Measurements from ENCODE around the gene KNDC1. TPM values are rescaled to one million over a fixed set of nuclear protein-coding genes. Genes with fewer than 3 reads are reported as not detected.

The KNDC1 gene
- total RNA-seq, 1 donor from 2014 or later: 20.3 TPM

DNA sequence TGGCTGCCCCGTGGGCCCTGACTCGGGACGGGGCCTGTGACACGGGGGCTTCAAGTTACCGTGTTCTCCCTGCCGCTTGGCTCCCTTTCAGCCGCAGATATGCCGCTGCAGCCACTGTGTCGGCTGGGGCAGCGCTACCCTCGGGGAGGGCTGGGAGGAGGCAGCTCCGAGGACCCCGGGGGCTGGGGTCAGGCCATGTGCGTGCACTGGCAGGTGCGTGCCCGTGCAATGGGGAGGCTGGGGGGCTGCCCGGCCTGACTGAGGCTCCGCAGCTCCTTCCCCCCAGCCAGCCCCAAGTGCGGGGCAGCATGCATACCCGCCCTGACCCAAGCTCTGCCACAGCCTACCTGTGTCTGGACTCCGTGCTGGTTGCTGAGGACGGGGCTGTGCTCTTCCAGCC lies 29.2 kb downstream of the KNDC1 start:
- Mint-ChIP-seq H3K4me3 (no peak overlapping the region), H3K36me3 (peaks cover 10% of the 10 kb centered on the region), H3K27ac (no peak overlapping the region), H3K4me1 (peaks cover 3% of the 10 kb centered on the region), H3K9me3 (peaks cover 21% of the 10 kb centered on the region), H3K27me3 (ENCODE audit: low read depth) (peaks cover 17% of the 10 kb centered on the region)
- TF ChIP-seq, protein P1, sequence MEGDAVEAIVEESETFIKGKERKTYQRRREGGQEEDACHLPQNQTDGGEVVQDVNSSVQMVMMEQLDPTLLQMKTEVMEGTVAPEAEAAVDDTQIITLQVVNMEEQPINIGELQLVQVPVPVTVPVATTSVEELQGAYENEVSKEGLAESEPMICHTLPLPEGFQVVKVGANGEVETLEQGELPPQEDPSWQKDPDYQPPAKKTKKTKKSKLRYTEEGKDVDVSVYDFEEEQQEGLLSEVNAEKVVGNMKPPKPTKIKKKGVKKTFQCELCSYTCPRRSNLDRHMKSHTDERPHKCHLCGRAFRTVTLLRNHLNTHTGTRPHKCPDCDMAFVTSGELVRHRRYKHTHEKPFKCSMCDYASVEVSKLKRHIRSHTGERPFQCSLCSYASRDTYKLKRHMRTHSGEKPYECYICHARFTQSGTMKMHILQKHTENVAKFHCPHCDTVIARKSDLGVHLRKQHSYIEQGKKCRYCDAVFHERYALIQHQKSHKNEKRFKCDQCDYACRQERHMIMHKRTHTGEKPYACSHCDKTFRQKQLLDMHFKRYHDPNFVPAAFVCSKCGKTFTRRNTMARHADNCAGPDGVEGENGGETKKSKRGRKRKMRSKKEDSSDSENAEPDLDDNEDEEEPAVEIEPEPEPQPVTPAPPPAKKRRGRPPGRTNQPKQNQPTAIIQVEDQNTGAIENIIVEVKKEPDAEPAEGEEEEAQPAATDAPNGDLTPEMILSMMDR (IDR thresholded peaks at IDR 0.05; ENCODE audit: unreplicated experiment): no peak
- DNase-seq (ENCODE audit: low spot score in 2 of 2, unreplicated experiment in 2 of 2): no peak

- TF ChIP-seq, protein P1 (IDR thresholded peaks at IDR 0.05; ENCODE audit: unreplicated experiment): no peak
- Mint-ChIP-seq H3K9me3 (peaks cover 21% of the 10 kb centered on the region), H3K27me3 (ENCODE audit: low read depth) (peaks cover 17% of the 10 kb centered on the region), H3K4me1 (peaks cover 3% of the 10 kb centered on the region), H3K4me3 (no peak overlapping the region), H3K27ac (no peak overlapping the region), H3K36me3 (peaks cover 8% of the 10 kb centered on the region)
- no peak for DNase-seq (ENCODE audit: low spot score in 2 of 2, unreplicated experiment in 2 of 2)
Measured at GRCh38 chr10:133189726-133190125, 29.7 kb downstream of the KNDC1 start.

GRCh38 chr10:133190225-133190624 lies 30.2 kb downstream of the KNDC1 start:
- peaks cover 17% of the 10 kb centered on the region for H3K27me3 Mint-ChIP-seq (ENCODE audit: low read depth)
- TF ChIP-seq, protein P1 (IDR thresholded peaks at IDR 0.05; ENCODE audit: unreplicated experiment): no peak
- peaks cover 21% of the 10 kb centered on the region for H3K9me3 Mint-ChIP-seq
- peaks cover 3% of the 10 kb centered on the region for H3K4me1 Mint-ChIP-seq
- peaks cover 8% of the 10 kb centered on the region for H3K36me3 Mint-ChIP-seq
- DNase-seq (ENCODE audit: low spot score in 2 of 2, unreplicated experiment in 2 of 2): no peak
- no peak overlapping the region for H3K4me3 Mint-ChIP-seq
- H3K27ac Mint-ChIP-seq: no peak overlapping the region

- Mint-ChIP-seq H3K9me3 (peaks cover 21% of the 10 kb centered on the region), H3K27me3 (ENCODE audit: low read depth) (peaks cover 17% of the 10 kb centered on the region), H3K4me1 (peaks cover 6% of the 10 kb centered on the region), H3K36me3 (peaks cover 8% of the 10 kb centered on the region), H3K27ac (no peak overlapping the region), H3K4me3 (no peak overlapping the region)
- TF ChIP-seq, protein P1 (IDR thresholded peaks at IDR 0.05; ENCODE audit: unreplicated experiment): no peak
- DNase-seq (ENCODE audit: low spot score in 2 of 2, unreplicated experiment in 2 of 2): no peak
Measured at GRCh38 chr10:133191651-133192050, 31.6 kb downstream of the KNDC1 start.

DNA sequence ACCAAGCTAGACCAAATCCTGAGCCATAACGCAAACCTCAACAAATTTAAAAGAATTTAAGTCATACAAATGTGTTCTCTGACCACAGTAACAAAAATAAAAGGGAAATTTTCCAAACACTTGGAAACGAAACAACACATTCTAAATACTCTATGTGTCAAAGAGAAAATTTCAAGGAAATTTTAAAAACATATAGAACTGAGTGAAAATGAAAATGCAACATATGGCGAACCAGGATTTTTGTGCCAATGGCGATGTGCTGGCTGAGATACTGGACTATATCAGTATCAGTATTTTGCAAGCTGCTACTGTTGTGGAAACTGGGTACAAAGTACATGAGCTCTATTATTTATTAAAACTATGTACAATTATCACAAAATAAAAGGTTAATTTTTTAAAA lies 34.1 kb downstream of the KNDC1 start:
- Mint-ChIP-seq H3K4me3 (no peak overlapping the region), H3K4me1 (peaks cover 4% of the 10 kb centered on the region), H3K36me3 (peaks cover 8% of the 10 kb centered on the region), H3K9me3 (peaks cover 21% of the 10 kb centered on the region), H3K27me3 (ENCODE audit: low read depth) (peaks cover 17% of the 10 kb centered on the region), H3K27ac (no peak overlapping the region)
- TF ChIP-seq, protein P1 (IDR thresholded peaks at IDR 0.05; ENCODE audit: unreplicated experiment): no peak
- no peak for DNase-seq (ENCODE audit: low spot score in 2 of 2, unreplicated experiment in 2 of 2)

GRCh38 chr10:133195096-133195495 lies 35.1 kb downstream of the KNDC1 start:
- no peak for DNase-seq (ENCODE audit: low spot score in 2 of 2, unreplicated experiment in 2 of 2)
- Mint-ChIP-seq H3K9me3 (peaks cover 21% of the 10 kb centered on the region), H3K4me1 (peaks cover 4% of the 10 kb centered on the region), H3K27me3 (ENCODE audit: low read depth) (peaks cover 17% of the 10 kb centered on the region), H3K4me3 (no peak overlapping the region), H3K27ac (no peak overlapping the region), H3K36me3 (peaks cover 8% of the 10 kb centered on the region)
- TF ChIP-seq, protein P1 (IDR thresholded peaks at IDR 0.05; ENCODE audit: unreplicated experiment): no peak
